GM21423 (cell line): ENCODE results near the gene ATF5.

Source experiments
- ATAC-seq: cut with Tn5 transposase; IDR thresholded peaks from one replicate; pipeline ENCODE4 v1.9.1; 2021; ENCODE audit warnings: mild to moderate bottlenecking, moderate library complexity; ENCODE audit not compliant: unreplicated experiment

The ATF5 gene

DNA sequence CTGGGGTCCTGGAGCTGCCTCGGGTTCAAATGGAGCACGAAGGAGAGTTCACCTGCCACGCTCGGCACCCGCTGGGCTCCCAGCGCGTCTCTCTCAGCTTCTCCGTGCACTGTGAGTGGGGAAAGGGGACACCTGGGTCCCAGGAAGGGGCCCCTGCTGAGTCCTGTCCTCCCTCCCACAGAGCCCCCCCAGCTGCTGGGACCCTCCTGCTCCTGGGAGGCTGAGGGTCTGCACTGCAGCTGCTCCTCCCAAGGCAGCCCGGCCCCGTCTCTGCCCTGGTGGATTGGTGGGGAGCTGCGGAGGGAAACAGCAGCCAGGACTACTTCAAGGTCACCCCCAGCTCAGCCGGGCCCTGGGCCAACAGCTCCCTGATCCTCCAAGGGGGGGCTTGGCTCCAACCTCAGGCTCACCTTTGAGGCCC is 43.0 kb downstream of the ATF5 start:
- no peak for ATAC-seq

DNA sequence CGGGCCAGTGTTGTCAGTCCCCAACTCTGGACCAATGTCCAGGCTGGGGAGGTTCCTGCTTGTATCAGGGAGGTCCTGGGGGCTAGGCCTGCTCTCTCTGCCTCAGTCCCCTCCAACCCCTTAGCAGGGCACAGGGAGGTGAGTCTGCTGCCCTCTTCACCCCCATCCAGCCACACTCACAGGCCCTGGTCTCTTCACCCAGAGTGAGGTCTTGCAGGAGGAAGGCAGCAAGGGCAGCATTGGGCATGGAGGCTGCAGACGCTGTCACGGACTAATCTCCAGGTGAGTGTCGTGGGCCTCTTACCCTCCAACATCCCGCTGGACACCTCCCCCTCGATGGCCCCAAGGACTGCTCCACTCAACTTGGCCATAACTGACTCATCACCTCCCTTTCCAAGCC is 43.8 kb downstream of the ATF5 start:
- no peak for ATAC-seq

DNA sequence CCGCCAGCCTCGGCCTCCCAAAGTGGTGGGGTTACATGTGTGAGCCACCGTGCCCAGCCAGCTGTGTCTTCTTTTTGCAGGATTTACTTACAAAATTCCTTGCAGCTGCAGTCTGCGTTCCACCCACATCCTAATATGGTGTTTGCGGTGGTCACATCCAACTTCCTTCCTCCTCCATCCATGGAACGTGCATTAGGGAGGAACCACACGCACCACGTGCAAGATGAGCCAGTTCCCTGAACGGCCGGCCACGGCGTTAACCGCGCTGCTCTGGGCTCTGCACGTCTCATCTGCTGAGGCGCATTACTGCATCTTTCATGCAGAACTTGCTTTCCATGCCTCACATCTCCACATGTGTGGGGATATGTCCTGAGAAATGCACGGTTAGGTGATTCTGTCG is 45.0 kb downstream of the ATF5 start:
- ATAC-seq = no peak

DNA sequence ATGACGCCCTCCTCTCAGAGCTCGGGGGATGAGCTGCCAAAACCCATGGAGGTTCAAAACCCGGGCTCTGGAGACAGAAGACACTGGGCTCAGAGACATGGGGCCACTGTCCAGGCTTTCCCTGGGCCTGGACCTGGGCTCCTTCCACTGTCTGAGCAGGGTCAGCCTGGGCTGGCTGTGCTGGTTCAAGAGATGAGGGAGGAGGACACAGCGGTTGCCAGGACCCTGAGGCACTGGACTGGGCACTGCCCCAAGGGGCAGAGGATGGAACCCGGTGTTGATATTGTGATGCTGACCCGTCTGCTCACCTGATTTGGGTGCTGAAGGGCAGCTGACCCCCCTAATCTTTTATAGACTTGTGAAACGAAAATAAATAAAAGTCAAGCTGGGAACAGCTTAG is 46.0 kb downstream of the ATF5 start:
- ATAC-seq = no peak

DNA sequence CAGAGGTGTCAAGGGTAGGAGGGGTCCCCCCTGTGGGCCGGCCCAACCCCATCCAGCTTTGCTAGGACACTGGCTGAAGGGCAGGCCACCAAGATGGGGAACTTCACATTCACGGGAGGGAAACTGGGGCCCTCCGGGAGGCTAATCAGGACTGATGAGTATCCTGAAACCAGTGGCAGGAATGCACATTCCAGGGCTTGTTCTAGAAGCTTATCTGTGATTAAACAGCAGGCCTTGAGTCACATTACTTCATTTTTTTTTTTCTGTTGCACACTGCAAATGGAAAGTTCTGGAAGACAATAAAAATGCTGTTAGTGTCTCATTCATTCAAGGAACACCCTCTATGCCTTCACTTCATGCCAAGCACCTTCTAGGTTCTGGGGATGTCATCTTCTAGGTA is 47.5 kb downstream of the ATF5 start:
- ATAC-seq = no peak

DNA sequence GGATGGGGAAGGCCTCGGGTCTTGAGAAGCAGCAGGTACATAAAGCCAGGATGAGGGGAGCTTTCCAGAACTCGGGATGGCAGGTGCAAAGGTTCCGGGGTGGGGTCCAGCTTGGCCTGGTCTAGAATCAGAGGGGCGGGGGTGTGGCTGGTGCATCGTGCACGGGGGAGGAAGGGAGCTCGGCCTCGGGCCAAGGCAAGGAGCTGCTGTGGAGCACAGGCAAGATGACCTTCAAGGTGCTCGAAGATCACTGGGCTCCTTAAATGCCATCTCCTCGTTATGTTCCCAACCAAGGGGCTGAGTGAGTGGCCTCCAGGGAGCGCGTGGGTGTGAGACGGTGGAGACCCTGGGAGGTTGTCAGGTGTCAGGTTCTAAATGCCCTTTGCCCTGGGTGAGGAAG is 48.1 kb downstream of the ATF5 start:
- ATAC-seq = no peak

DNA sequence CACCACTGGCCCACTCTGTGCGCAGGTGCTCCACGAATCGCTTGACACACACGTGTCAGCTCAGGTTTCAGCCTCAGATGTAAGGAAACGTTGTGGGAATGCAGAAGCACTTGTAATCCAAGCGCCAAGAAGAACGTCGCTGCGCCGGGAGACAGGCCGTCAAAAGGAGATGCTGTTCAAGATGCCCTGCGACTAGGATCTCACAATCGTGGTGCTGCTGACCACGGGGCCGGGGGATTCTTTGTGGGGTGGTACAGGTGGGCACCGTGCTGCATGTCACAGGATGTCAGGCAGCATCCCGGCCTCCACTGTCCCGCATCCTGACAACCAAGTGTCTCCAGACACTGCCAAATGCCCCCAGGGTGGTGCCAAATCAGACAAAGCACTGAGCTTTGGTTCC is 48.9 kb downstream of the ATF5 start:
- ATAC-seq = no peak

DNA sequence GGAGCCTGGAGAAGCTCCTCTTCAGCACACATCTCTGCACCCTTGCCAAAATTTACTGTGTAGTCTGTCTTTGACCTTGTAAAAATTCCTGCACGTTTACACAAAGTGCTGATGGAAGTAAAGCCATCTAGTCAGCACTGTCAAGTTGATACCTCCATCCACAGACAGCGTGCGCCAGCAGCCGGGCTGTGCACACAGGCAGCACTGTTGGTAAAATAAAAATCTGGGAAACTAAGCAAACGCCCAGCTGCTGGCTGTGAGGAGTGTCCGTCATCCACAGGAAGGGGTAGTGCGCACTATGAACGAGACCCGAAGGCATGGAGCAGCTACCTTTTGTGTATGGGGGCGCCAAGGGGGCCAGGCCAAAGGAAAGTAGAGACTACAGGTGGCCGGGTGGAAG is 49.3 kb downstream of the ATF5 start:
- no peak for ATAC-seq

DNA sequence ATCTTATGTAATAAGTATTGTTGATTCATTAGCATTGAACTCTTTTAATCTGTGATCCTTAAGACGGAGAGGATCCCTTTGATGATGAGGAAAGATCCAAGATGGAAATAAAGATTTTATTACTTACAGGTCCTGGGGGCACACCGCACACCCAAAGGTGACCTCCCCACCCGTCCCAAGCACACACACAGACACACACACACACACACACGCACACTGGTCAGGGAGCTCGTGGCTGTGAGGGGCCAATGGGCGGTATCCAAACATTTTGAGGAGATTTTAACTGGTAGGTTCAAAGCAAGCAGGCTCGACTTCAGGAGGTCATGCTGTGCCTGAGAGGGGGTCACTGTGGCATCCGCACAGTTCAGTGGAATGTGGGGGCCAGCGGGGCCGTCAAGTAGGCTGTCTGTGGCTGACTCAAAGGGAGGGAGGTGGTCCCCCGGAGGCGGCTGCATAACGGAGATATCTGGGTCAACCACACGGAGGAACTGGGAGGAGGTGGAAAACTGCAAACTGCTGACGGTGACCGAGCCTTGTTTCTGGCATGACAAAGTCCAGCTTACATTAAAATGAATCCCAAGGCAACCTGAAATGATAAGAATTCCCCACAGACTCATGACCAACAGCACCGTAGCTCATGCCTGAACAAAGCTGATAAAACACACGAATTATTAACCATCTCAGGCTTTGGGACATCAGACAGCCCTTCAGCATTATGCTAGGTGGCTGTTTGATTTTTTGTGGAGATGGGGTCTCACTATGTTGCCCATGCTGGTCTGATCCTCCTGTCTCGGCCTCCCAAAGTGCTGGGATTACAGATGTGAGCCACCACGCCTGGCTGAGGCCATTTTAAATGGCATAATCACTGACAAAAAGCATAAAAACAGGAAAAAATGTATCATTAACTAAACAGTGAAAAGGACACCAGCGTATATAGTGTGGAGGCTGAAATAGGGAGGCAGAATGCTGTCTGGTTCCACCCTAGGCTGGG is 52.9 kb downstream of the ATF5 start:
- no peak for ATAC-seq
